GM23338 (cell line): ENCODE data around the gene FBXW11. TPM values are rescaled to one million over a fixed set of nuclear protein-coding genes. Genes with fewer than 3 reads are reported as not detected.

Experiments
- ATAC-seq: fragments of 200-7000 bp; cut with Tn5 transposase; 3 replicates; pipeline ENCODE4 v1.9.1; 2020
- DNase-seq: peaks from one replicate; pipeline ENCODE4 v3.0.0-alpha.2; 2015; ENCODE audit warnings: low spot score
- H2AFZ ChIP-seq: fragments of 200-600 bp; sonication (generic); 2 replicates; pipeline ENCODE4 v1.8.0; 2016; ENCODE audit warnings: antibody characterized with exemption, mild to moderate bottlenecking, moderate library complexity
- H3F3A ChIP-seq: fragments of 200-600 bp; sonication (generic); replicated peaks from 2 replicates; pipeline ENCODE4 v1.8.0; 2017; ENCODE audit warnings: antibody characterized with exemption, mixed run types, low read depth
- H3K27ac ChIP-seq: fragments of 200-600 bp; sonication (generic); 2 replicates; pipeline ENCODE4 v1.6.1; 2016; ENCODE audit warnings: low read depth
- H3K27me3 ChIP-seq: fragments of 200-600 bp; sonication (generic); 2 replicates; pipeline ENCODE4 v1.8.0; 2016; ENCODE audit warnings: mild to moderate bottlenecking, mixed run types, moderate library complexity; ENCODE audit not compliant: insufficient read depth
- H3K36me3 ChIP-seq: fragments of 200-600 bp; sonication (generic); 2 replicates; pipeline ENCODE4 v1.8.0; 2016; ENCODE audit warnings: mild to moderate bottlenecking; ENCODE audit not compliant: insufficient read depth
- H3K4me1 ChIP-seq: fragments of 200-600 bp; sonication (generic); 2 replicates; pipeline ENCODE4 v1.8.0; 2016; ENCODE audit warnings: mild to moderate bottlenecking, moderate library complexity; ENCODE audit not compliant: insufficient read depth
- H3K4me2 ChIP-seq: fragments of 200-600 bp; sonication (generic); 2 replicates; pipeline ENCODE4 v1.7.1; 2017; ENCODE audit warnings: mixed run types
- H3K4me3 ChIP-seq: fragments of 200-600 bp; sonication (generic); 2 replicates; pipeline ENCODE4 v1.6.1; 2016; ENCODE audit warnings: mixed run types
- H3K79me2 ChIP-seq: fragments of 200-600 bp; sonication (generic); replicated peaks from 2 replicates; pipeline ENCODE4 v1.8.0; 2017; ENCODE audit warnings: mild to moderate bottlenecking; ENCODE audit not compliant: insufficient read depth
- H3K9me2 ChIP-seq: fragments of 200-600 bp; sonication (generic); 2 replicates; pipeline ENCODE4 v1.8.0; 2017; ENCODE audit not compliant: insufficient read depth
- H4K20me1 ChIP-seq: fragments of 200-600 bp; sonication (generic); replicated peaks from 2 replicates; pipeline ENCODE4 v1.8.0; 2017; ENCODE audit warnings: mild to moderate bottlenecking; ENCODE audit not compliant: insufficient read depth
- H3K27ac Mint-ChIP-seq: 2 replicates; pipeline ENCODE4 v1.8.0; 2020; ENCODE audit warnings: inconsistent platforms, mild to moderate bottlenecking, moderate library complexity, mixed read lengths
- H3K27me3 Mint-ChIP-seq: 3 replicates; pipeline ENCODE4 v1.8.0; 2022; ENCODE audit warnings: low read depth, mild to moderate bottlenecking, moderate library complexity, mixed read lengths, inconsistent platforms; ENCODE audit not compliant: insufficient read depth, poor library complexity
- H3K36me3 Mint-ChIP-seq: 3 replicates; pipeline ENCODE4 v1.8.0; 2021; ENCODE audit warnings: low read depth, mild to moderate bottlenecking, inconsistent platforms, moderate library complexity, mixed read lengths
- H3K4me1 Mint-ChIP-seq: 3 replicates; pipeline ENCODE4 v1.8.0; 2020; ENCODE audit warnings: mild to moderate bottlenecking, inconsistent platforms, mixed read lengths
- H3K4me3 Mint-ChIP-seq: 3 replicates; pipeline ENCODE4 v1.8.0; 2021; ENCODE audit warnings: moderate library complexity, mild to moderate bottlenecking, inconsistent platforms, mixed read lengths
- H3K9me3 Mint-ChIP-seq: 3 replicates; pipeline ENCODE4 v1.8.0; 2020; ENCODE audit warnings: moderate library complexity, mild to moderate bottlenecking, inconsistent platforms, mixed read lengths
- CREB1 ChIP-seq: fragments of 250-450 bp; sonication (Bioruptor Pico); IDR thresholded peaks from 2 replicates; pipeline ENCODE4 v1.5.0; 2020; ENCODE audit warnings: low read depth, mild to moderate bottlenecking, moderate library complexity
- EZH2 ChIP-seq: fragments of 200-600 bp; sonication (generic); IDR thresholded peaks from one replicate; pipeline ENCODE4 v1.8.0; 2017; ENCODE audit warnings: antibody characterized with exemption, mild to moderate bottlenecking, low read depth; ENCODE audit not compliant: unreplicated experiment
- EZH2phosphoT487 ChIP-seq: fragments of 200-600 bp; sonication (generic); IDR thresholded peaks from one replicate; pipeline ENCODE4 v1.8.1; 2018; ENCODE audit warnings: antibody characterized with exemption; ENCODE audit not compliant: unreplicated experiment
- NANOG ChIP-seq: IDR thresholded peaks from 2 replicates; pipeline ENCODE4 v1.6.1; 2016; ENCODE audit warnings: antibody characterized with exemption, borderline replicate concordance
- POLR2AphosphoS5 ChIP-seq: IDR thresholded peaks from 2 replicates; pipeline ENCODE4 v1.6.1; 2016; ENCODE audit warnings: antibody characterized with exemption, low read depth
- STAT1 ChIP-seq: IDR thresholded peaks from one replicate; pipeline ENCODE4 v1.6.1; 2016; ENCODE audit warnings: antibody characterized with exemption; ENCODE audit not compliant: unreplicated experiment
- ZNF114 ChIP-seq: fragments of 250-450 bp; sonication (Bioruptor Pico); IDR thresholded peaks from 2 replicates; pipeline ENCODE4 v1.5.0; 2020; ENCODE audit warnings: mild to moderate bottlenecking, moderate library complexity
- polyA plus RNA-seq: library from polyadenylated mRNA; unstranded; fragments of >200 nt; fragmentation: Nextera tagmentation; extraction: Ambion mirVana; gene quantifications from 2 replicates; pipeline ENCODE4 v1.2.1, GENCODE V29; 2016
- total RNA-seq: library from RNA; depleted of rRNA; stranded (reverse); fragments of >200 nt; shearing (Covaris generic); gene quantifications from 2 replicates; pipeline ENCODE4 v1.2.3, GENCODE V29; 2014
- TF ChIP-seq, protein P1 (sequence below): fragments of 250-450 bp; sonication (Bioruptor Pico); IDR thresholded peaks from 2 replicates; pipeline ENCODE4 v1.5.0; 2020; ENCODE audit warnings: mild to moderate bottlenecking, moderate library complexity
- TF ChIP-seq, protein P2 (sequence below): IDR thresholded peaks from 2 replicates; pipeline ENCODE4 v1.6.1; 2016; ENCODE audit warnings: antibody characterized with exemption
- TF ChIP-seq, protein P3 (sequence below): IDR thresholded peaks from one replicate; pipeline ENCODE4 v1.6.1; 2018; ENCODE audit warnings: antibody characterized with exemption; ENCODE audit not compliant: unreplicated experiment
- TF ChIP-seq, protein P4 (sequence below), 2 experiments: fragments of 200-600 bp in 1 of 2; sonication (generic) in 1 of 2; conservative IDR thresholded peaks; 2 replicates each; pipeline versions ENCODE4 v1.5.1 to v1.6.1; 2016 to 2017; ENCODE audit warnings: antibody characterized with exemption in 2 of 2, low read depth in 2 of 2, mild to moderate bottlenecking in 2 of 2, moderate library complexity in 1 of 2

Gene FBXW11
- total and polyA plus RNA-seq, 2 experiments from 2014 or later: 45.0 to 88.0 TPM

DNA sequence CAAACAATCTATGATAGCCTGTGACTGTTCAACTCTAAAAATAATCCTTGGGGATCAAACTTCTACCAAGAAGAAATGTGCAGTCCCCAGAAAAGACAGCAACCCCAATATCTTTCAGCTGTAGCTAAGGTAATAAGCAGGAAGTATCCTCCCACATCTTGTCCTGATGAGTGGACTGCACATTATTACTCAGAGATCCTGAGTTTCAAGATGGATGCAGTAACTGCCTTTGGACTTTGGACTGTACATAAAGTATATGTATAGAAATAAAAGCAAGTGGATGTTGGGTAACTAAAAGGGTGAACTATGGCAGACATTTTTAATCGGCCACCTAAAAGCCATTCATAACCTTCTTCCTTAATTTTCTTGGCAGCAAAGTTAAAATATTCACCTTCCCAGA is 175.8 kb downstream of the FBXW11 start (continued):
- TF ChIP-seq, protein P1, sequence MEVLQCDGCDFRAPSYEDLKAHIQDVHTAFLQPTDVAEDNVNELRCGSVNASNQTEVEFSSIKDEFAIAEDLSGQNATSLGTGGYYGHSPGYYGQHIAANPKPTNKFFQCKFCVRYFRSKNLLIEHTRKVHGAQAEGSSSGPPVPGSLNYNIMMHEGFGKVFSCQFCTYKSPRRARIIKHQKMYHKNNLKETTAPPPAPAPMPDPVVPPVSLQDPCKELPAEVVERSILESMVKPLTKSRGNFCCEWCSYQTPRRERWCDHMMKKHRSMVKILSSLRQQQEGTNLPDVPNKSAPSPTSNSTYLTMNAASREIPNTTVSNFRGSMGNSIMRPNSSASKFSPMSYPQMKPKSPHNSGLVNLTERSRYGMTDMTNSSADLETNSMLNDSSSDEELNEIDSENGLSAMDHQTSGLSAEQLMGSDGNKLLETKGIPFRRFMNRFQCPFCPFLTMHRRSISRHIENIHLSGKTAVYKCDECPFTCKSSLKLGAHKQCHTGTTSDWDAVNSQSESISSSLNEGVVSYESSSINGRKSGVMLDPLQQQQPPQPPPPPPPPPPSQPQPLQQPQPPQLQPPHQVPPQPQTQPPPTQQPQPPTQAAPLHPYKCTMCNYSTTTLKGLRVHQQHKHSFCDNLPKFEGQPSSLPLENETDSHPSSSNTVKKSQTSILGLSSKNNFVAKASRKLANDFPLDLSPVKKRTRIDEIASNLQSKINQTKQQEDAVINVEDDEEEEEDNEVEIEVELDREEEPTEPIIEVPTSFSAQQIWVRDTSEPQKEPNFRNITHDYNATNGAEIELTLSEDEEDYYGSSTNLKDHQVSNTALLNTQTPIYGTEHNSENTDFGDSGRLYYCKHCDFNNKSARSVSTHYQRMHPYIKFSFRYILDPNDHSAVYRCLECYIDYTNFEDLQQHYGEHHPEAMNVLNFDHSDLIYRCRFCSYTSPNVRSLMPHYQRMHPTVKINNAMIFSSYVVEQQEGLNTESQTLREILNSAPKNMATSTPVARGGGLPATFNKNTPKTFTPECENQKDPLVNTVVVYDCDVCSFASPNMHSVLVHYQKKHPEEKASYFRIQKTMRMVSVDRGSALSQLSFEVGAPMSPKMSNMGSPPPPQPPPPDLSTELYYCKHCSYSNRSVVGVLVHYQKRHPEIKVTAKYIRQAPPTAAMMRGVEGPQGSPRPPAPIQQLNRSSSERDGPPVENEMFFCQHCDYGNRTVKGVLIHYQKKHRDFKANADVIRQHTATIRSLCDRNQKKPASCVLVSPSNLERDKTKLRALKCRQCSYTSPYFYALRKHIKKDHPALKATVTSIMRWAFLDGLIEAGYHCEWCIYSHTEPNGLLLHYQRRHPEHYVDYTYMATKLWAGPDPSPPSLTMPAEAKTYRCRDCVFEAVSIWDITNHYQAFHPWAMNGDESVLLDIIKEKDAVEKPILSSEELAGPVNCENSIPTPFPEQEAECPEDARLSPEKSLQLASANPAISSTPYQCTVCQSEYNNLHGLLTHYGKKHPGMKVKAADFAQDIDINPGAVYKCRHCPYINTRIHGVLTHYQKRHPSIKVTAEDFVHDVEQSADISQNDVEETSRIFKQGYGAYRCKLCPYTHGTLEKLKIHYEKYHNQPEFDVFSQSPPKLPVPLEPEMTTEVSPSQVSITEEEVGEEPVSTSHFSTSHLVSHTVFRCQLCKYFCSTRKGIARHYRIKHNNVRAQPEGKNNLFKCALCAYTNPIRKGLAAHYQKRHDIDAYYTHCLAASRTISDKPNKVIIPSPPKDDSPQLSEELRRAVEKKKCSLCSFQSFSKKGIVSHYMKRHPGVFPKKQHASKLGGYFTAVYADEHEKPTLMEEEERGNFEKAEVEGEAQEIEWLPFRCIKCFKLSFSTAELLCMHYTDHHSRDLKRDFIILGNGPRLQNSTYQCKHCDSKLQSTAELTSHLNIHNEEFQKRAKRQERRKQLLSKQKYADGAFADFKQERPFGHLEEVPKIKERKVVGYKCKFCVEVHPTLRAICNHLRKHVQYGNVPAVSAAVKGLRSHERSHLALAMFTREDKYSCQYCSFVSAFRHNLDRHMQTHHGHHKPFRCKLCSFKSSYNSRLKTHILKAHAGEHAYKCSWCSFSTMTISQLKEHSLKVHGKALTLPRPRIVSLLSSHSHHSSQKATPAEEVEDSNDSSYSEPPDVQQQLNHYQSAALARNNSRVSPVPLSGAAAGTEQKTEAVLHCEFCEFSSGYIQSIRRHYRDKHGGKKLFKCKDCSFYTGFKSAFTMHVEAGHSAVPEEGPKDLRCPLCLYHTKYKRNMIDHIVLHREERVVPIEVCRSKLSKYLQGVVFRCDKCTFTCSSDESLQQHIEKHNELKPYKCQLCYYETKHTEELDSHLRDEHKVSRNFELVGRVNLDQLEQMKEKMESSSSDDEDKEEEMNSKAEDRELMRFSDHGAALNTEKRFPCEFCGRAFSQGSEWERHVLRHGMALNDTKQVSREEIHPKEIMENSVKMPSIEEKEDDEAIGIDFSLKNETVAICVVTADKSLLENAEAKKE: no peak
- TF ChIP-seq, protein P2, sequence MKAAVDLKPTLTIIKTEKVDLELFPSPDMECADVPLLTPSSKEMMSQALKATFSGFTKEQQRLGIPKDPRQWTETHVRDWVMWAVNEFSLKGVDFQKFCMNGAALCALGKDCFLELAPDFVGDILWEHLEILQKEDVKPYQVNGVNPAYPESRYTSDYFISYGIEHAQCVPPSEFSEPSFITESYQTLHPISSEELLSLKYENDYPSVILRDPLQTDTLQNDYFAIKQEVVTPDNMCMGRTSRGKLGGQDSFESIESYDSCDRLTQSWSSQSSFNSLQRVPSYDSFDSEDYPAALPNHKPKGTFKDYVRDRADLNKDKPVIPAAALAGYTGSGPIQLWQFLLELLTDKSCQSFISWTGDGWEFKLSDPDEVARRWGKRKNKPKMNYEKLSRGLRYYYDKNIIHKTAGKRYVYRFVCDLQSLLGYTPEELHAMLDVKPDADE: no peak
- no peak for TF ChIP-seq CREB1

DNA sequence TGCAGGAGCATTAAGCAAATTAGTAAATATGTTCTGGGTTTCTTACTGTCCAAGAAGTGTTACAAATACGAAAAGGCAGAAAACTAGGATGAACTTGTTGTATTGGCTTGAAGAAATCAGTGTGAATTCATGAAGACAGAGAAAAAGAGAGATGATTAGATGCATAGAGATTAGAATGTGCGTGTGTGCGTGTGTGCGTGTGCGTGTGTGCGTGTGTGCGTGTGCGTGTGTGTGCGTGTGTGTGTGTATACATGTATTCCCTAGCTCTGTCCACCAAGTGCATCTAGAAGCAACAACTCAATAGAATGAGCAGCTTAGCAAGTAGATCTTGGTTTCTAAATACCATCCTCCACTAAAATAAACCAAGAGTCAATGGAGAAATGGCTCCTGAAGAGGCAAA is 179.3 kb downstream of the FBXW11 start:
- Histone ChIP-seq H3K27me3 (no peaks in the 10 kb centered on the region), H3K4me2 (no peak overlapping the region), H2AFZ (no peak overlapping the region), H4K20me1 (no peaks in the 10 kb centered on the region), H3K4me1 (no peaks in the 10 kb centered on the region), H3K27ac (no peak overlapping the region), H3K36me3 (0 out of 2 replicates have a peak, but pooled peaks cover 3% of the 10 kb centered on the region), H3K79me2 (no peaks in the 10 kb centered on the region), H3F3A (no peaks in the 10 kb centered on the region), H3K9me2 (peaks cover 6% of the 10 kb centered on the region; the same call in 1 of the 2 replicates), H3K4me3 (no peak overlapping the region)
- ATAC-seq: no peak
- Mint-ChIP-seq H3K36me3 (no peaks in the 10 kb centered on the region), H3K27me3 (peaks cover 2% of the 10 kb centered on the region), H3K9me3 (no peaks in the 10 kb centered on the region; the same call in 2 of the 3 replicates), H3K27ac (no peak overlapping the region), H3K4me3 (no peak overlapping the region), H3K4me1 (no peaks in the 10 kb centered on the region)
- no peak for DNase-seq
- TF ChIP-seq, protein P3, sequence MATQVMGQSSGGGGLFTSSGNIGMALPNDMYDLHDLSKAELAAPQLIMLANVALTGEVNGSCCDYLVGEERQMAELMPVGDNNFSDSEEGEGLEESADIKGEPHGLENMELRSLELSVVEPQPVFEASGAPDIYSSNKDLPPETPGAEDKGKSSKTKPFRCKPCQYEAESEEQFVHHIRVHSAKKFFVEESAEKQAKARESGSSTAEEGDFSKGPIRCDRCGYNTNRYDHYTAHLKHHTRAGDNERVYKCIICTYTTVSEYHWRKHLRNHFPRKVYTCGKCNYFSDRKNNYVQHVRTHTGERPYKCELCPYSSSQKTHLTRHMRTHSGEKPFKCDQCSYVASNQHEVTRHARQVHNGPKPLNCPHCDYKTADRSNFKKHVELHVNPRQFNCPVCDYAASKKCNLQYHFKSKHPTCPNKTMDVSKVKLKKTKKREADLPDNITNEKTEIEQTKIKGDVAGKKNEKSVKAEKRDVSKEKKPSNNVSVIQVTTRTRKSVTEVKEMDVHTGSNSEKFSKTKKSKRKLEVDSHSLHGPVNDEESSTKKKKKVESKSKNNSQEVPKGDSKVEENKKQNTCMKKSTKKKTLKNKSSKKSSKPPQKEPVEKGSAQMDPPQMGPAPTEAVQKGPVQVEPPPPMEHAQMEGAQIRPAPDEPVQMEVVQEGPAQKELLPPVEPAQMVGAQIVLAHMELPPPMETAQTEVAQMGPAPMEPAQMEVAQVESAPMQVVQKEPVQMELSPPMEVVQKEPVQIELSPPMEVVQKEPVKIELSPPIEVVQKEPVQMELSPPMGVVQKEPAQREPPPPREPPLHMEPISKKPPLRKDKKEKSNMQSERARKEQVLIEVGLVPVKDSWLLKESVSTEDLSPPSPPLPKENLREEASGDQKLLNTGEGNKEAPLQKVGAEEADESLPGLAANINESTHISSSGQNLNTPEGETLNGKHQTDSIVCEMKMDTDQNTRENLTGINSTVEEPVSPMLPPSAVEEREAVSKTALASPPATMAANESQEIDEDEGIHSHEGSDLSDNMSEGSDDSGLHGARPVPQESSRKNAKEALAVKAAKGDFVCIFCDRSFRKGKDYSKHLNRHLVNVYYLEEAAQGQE: no peak
- TF ChIP-seq, protein P4, sequence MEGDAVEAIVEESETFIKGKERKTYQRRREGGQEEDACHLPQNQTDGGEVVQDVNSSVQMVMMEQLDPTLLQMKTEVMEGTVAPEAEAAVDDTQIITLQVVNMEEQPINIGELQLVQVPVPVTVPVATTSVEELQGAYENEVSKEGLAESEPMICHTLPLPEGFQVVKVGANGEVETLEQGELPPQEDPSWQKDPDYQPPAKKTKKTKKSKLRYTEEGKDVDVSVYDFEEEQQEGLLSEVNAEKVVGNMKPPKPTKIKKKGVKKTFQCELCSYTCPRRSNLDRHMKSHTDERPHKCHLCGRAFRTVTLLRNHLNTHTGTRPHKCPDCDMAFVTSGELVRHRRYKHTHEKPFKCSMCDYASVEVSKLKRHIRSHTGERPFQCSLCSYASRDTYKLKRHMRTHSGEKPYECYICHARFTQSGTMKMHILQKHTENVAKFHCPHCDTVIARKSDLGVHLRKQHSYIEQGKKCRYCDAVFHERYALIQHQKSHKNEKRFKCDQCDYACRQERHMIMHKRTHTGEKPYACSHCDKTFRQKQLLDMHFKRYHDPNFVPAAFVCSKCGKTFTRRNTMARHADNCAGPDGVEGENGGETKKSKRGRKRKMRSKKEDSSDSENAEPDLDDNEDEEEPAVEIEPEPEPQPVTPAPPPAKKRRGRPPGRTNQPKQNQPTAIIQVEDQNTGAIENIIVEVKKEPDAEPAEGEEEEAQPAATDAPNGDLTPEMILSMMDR (conservative IDR thresholded peaks at IDR 0.05; ENCODE audit: low read depth in 2 of 2): no peak
- TF ChIP-seq EZH2phosphoT487 (no peak), NANOG (no peak), CREB1 (no peak), STAT1 (no peak), POLR2AphosphoS5 (no peak), ZNF114 (CRISPR knock-in tag) (no peak), EZH2 (no peak)
- TF ChIP-seq, protein P2: no peak
